Stomach smooth muscle (tissue), 2 donors: ENCODE measurements around the gene CLPX.
A peak's percentile ranks its signal among the peaks of the same experiment; 100 is the strongest.

Experiments used
- H3K27ac ChIP-seq: one replicate; pipeline ENCODE4 v1.7.0; 2013; ENCODE audit warnings: mild to moderate bottlenecking, low read length, inconsistent platforms
- H3K27me3 ChIP-seq, 2 donors: one replicate each; pipeline ENCODE4 v1.7.0; 2013; ENCODE audit warnings: low read length in 2 of 2; ENCODE audit not compliant: insufficient read depth in 2 of 2, control insufficient read depth in 1 of 2
- H3K36me3 ChIP-seq, 2 donors: one replicate each; pipeline ENCODE4 v1.7.0; 2013; ENCODE audit warnings: low read length in 2 of 2; ENCODE audit not compliant: control insufficient read depth in 2 of 2, insufficient read depth in 2 of 2
- H3K4me1 ChIP-seq: one replicate; pipeline ENCODE4 v1.7.0; 2013; ENCODE audit warnings: low read length; ENCODE audit not compliant: control insufficient read depth, insufficient read depth
- H3K4me3 ChIP-seq, 2 donors: one replicate each; pipeline ENCODE4 v1.7.0; 2013; ENCODE audit warnings: low read length in 2 of 2
- H3K9ac ChIP-seq, 2 donors: one replicate each; pipeline ENCODE4 v1.7.0; 2013; ENCODE audit warnings: low read length in 2 of 2, mild to moderate bottlenecking in 1 of 2
- H3K9me3 ChIP-seq, 2 donors: one replicate each; pipeline ENCODE4 v1.7.0; 2013; ENCODE audit warnings: low read length in 2 of 2; ENCODE audit not compliant: control insufficient read depth in 2 of 2
- donor health status: healthy.
- donor health status: Pancreatic carcinoma.

Gene CLPX

GRCh38 chr15:65206750-65207149 is 21.6 kb upstream of the CLPX start:
- H3K4me3 ChIP-seq: no peak overlapping the region
- no peaks in the 10 kb centered on the region for H3K9me3 ChIP-seq
- no peaks in the 10 kb centered on the region for H3K36me3 ChIP-seq
- H3K4me1 ChIP-seq: peaks cover 35% of the 10 kb centered on the region
- no peak overlapping the region for H3K9ac ChIP-seq
- H3K27ac ChIP-seq: no peak overlapping the region
- no peaks in the 10 kb centered on the region for H3K27me3 ChIP-seq

- Histone ChIP-seq H3K4me1 (peaks cover 19% of the 10 kb centered on the region), H3K9me3 (no peaks in the 10 kb centered on the region), H3K27me3 (no peaks in the 10 kb centered on the region), H3K36me3 (no peaks in the 10 kb centered on the region), H3K4me3 (no peak overlapping the region), H3K27ac (no peak overlapping the region), H3K9ac (no peak overlapping the region)
These were observed 20.0 kb upstream of the CLPX start for GRCh38 chr15:65204931-65205660.

- no peak overlapping the region for H3K9ac ChIP-seq
- no peaks in the 10 kb centered on the region for H3K36me3 ChIP-seq
- H3K4me3 ChIP-seq: no peak overlapping the region
- no peaks in the 10 kb centered on the region for H3K9me3 ChIP-seq
- peaks cover 18% of the 10 kb centered on the region for H3K4me1 ChIP-seq
- no peak overlapping the region for H3K27ac ChIP-seq
- H3K27me3 ChIP-seq: no peaks in the 10 kb centered on the region
These were observed 19.2 kb upstream of the CLPX start for GRCh38 chr15:65204236-65204930.

GRCh38 chr15:65201918-65202317 is 16.8 kb upstream of the CLPX start:
- Histone ChIP-seq H3K36me3 (no peaks in the 10 kb centered on the region), H3K27ac (no peak overlapping the region), H3K9ac (no peak overlapping the region), H3K4me3 (no peak overlapping the region), H3K9me3 (no peaks in the 10 kb centered on the region), H3K4me1 (peaks cover 9% of the 10 kb centered on the region), H3K27me3 (no peaks in the 10 kb centered on the region)

GRCh38 chr15:65198571-65198970 is 13.4 kb upstream of the CLPX start:
- H3K27me3 ChIP-seq: no peaks in the 10 kb centered on the region
- no peak overlapping the region for H3K27ac ChIP-seq
- H3K36me3 ChIP-seq: no peaks in the 10 kb centered on the region
- no peaks in the 10 kb centered on the region for H3K9me3 ChIP-seq
- no peak overlapping the region for H3K9ac ChIP-seq
- H3K4me3 ChIP-seq: no peak overlapping the region
- H3K4me1 ChIP-seq: peaks cover 16% of the 10 kb centered on the region

- Histone ChIP-seq H3K27me3 (no peaks in the 10 kb centered on the region), H3K4me3 (no peak overlapping the region), H3K9me3 (no peaks in the 10 kb centered on the region), H3K4me1 (peaks cover 16% of the 10 kb centered on the region), H3K36me3 (no peaks in the 10 kb centered on the region), H3K9ac (no peak overlapping the region), H3K27ac (no peak overlapping the region)
These were observed 12.1 kb upstream of the CLPX start for GRCh38 chr15:65197337-65197645.

GRCh38 chr15:65196637-65197336 is 11.6 kb upstream of the CLPX start:
- no peaks in the 10 kb centered on the region for H3K9me3 ChIP-seq
- no peak overlapping the region for H3K9ac ChIP-seq
- H3K27me3 ChIP-seq: no peaks in the 10 kb centered on the region
- H3K4me1 ChIP-seq: peaks cover 16% of the 10 kb centered on the region
- no peak overlapping the region for H3K4me3 ChIP-seq
- no peak overlapping the region for H3K27ac ChIP-seq
- H3K36me3 ChIP-seq: no peaks in the 10 kb centered on the region

GRCh38 chr15:65195548-65195923 is 10.4 kb upstream of the CLPX start:
- H3K4me3 ChIP-seq: no peak overlapping the region
- H3K27me3 ChIP-seq: no peaks in the 10 kb centered on the region
- no peaks in the 10 kb centered on the region for H3K36me3 ChIP-seq
- peak overlapping the region; percentile 41 for H3K27ac ChIP-seq
- no peak overlapping the region for H3K9ac ChIP-seq
- H3K9me3 ChIP-seq: no peaks in the 10 kb centered on the region
- peaks cover 16% of the 10 kb centered on the region for H3K4me1 ChIP-seq

GRCh38 chr15:65194826-65195547 is 9.8 kb upstream of the CLPX start:
- H3K36me3 ChIP-seq: no peaks in the 10 kb centered on the region
- peak overlapping the region; percentile 41 for H3K27ac ChIP-seq
- no peak overlapping the region for H3K9ac ChIP-seq
- H3K9me3 ChIP-seq: no peaks in the 10 kb centered on the region
- no peak overlapping the region for H3K4me3 ChIP-seq
- no peaks in the 10 kb centered on the region for H3K27me3 ChIP-seq
- peaks cover 16% of the 10 kb centered on the region for H3K4me1 ChIP-seq

- Histone ChIP-seq H3K4me1 (peaks cover 16% of the 10 kb centered on the region), H3K27me3 (no peaks in the 10 kb centered on the region), H3K9me3 (no peaks in the 10 kb centered on the region), H3K27ac (no peak overlapping the region), H3K9ac (no peak overlapping the region), H3K4me3 (no peak overlapping the region), H3K36me3 (no peaks in the 10 kb centered on the region)
These were observed 6.9 kb upstream of the CLPX start for GRCh38 chr15:65192016-65192415.
